Measurements from ENCODE around the gene KCNG4.

KCNG4 gene

GRCh38 chr16:84194470-84195200 lies 45.2 kb downstream of the KCNG4 start:
- ChIA-PET POLR2A (no interaction called here), CTCF (interaction anchor here (1.5 kb wide), 1 partner anchor 8 kb away, joined by 4 read pairs; the partner anchor contains the start of gene TAF1C)
- Histone ChIP-seq H3K4me1 (ENCODE audit: control insufficient read depth, insufficient read depth, low read length) (no peaks in the 10 kb centered on the region), H3K9me3 (ENCODE audit: control insufficient read depth, insufficient read depth, low read depth, low read length) (no peaks in the 10 kb centered on the region), H3K36me3 (ENCODE audit: control insufficient read depth in 2 of 2, insufficient read depth in 1 of 2, low read length in 2 of 2) (no peaks in the 10 kb centered on the region), H3K27ac (ENCODE audit: extremely low read depth, low read depth, low read length) (no peak overlapping the region), H3K4me3 (ENCODE audit: low read depth, low read length) (no peak overlapping the region)
- no peak for TF ChIP-seq ZIC2 (tag by site-specific recombination; IDR thresholded peaks at IDR 0.05)
- TF ChIP-seq BCL11A (tag by site-specific recombination; IDR thresholded peaks at IDR 0.05; ENCODE audit: low read depth): no peak
- TF ChIP-seq ZNF518A (tag by site-specific recombination; conservative IDR thresholded peaks at IDR 0.05; ENCODE audit: low read depth): no peak
- TF ChIP-seq YY1 (tag by site-specific recombination; IDR thresholded peaks at IDR 0.05): no peak
- TF ChIP-seq ZNF391 (tag by site-specific recombination; IDR thresholded peaks at IDR 0.05; ENCODE audit: borderline replicate concordance, low read depth): no peak
- no peak for TF ChIP-seq ZNF629 (tag by site-specific recombination; IDR thresholded peaks at IDR 0.05)
- TF ChIP-seq, protein P1, sequence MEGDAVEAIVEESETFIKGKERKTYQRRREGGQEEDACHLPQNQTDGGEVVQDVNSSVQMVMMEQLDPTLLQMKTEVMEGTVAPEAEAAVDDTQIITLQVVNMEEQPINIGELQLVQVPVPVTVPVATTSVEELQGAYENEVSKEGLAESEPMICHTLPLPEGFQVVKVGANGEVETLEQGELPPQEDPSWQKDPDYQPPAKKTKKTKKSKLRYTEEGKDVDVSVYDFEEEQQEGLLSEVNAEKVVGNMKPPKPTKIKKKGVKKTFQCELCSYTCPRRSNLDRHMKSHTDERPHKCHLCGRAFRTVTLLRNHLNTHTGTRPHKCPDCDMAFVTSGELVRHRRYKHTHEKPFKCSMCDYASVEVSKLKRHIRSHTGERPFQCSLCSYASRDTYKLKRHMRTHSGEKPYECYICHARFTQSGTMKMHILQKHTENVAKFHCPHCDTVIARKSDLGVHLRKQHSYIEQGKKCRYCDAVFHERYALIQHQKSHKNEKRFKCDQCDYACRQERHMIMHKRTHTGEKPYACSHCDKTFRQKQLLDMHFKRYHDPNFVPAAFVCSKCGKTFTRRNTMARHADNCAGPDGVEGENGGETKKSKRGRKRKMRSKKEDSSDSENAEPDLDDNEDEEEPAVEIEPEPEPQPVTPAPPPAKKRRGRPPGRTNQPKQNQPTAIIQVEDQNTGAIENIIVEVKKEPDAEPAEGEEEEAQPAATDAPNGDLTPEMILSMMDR (tag by site-specific recombination; IDR thresholded peaks at IDR 0.05): no peak
- TF ChIP-seq, protein P2, sequence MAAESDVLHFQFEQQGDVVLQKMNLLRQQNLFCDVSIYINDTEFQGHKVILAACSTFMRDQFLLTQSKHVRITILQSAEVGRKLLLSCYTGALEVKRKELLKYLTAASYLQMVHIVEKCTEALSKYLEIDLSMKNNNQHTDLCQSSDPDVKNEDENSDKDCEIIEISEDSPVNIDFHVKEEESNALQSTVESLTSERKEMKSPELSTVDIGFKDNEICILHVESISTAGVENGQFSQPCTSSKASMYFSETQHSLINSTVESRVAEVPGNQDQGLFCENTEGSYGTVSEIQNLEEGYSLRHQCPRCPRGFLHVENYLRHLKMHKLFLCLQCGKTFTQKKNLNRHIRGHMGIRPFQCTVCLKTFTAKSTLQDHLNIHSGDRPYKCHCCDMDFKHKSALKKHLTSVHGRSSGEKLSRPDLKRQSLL (tag by site-specific recombination; IDR thresholded peaks at IDR 0.05): no peak

DNA sequence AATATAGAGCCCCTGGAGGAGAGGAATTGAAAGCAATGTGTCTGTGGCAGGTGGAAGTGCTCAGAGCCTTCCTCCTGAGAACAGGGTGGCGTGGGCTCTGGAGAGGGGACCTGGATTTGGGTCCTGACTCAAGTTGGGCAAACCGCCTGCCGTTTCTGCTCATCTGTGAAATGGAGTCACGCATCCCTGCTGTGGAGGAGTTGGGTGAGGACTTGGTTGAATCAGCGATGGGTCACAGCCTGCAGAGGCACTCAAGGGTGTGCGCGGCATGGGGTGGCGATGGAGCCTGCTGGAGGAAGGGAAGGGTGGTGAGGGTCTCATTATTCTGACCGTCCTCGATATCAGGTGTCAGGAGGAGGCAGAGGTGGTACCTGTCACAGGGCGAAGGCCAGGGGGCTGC lies 45.8 kb downstream of the KCNG4 start:
- Histone ChIP-seq H3K4me3 (ENCODE audit: low read depth, low read length) (no peak overlapping the region), H3K27ac (ENCODE audit: extremely low read depth, low read depth, low read length) (no peak overlapping the region), H3K36me3 (ENCODE audit: control insufficient read depth in 2 of 2, insufficient read depth in 1 of 2, low read length in 2 of 2) (no peaks in the 10 kb centered on the region), H3K4me1 (ENCODE audit: control insufficient read depth, insufficient read depth, low read length) (no peaks in the 10 kb centered on the region), H3K9me3 (ENCODE audit: control insufficient read depth, insufficient read depth, low read depth, low read length) (no peaks in the 10 kb centered on the region)
- POLR2A ChIA-PET: no interaction called here
- CTCF ChIA-PET: no interaction called here
- TF ChIP-seq KLF7 (tag by site-specific recombination; IDR thresholded peaks at IDR 0.05; ENCODE audit: borderline replicate concordance) (no peak), ZNF280D (tag by site-specific recombination; IDR thresholded peaks at IDR 0.05) (no peak)

All from HEK293 (cell line).